HG03039 (cell line): ENCODE results near the gene OR52E8.

Experiments
- ATAC-seq: cut with Tn5 transposase; IDR thresholded peaks from one replicate; pipeline ENCODE4 v1.9.1; 2021; ENCODE audit warnings: mild to moderate bottlenecking, moderate library complexity; ENCODE audit not compliant: unreplicated experiment

The OR52E8 gene

DNA sequence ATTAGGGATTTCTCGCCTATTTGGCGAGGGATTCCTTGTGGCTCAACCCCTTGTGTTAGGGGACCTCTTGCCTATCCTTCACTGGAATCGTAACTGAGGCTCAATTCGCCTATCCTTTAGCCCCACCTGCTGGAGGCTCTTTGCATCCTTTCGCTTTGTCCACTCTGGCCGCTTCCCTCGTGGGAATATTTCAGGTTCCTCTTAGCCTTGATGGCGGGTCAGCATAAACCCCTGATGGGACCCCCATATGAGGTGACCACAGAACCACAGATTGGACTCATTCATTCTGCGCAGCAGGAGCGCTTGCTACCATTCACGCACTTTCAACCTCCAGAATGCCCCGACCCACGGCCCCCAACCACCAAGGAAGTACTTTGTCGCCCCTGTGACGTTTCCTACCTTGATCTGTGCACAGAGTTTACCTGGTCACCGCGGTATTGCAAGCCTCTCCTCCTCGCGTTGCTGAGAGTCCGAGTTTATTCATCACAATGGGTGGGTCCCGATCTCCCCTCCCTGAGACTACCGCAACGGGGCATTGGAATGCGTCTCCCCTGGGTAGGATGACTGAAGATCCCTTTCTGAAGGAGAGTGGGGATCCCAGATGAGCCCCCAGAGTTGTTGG, 48.9 kb downstream of the OR52E8 start, which contains the start of gene OR52N2:
TSS of gene OR52N2 (plus strand) at position 425 of the 622 bp plus-strand sequence. CDS start 11,412 bp downstream, outside the sequence.
- peak; percentile 93 for ATAC-seq

DNA sequence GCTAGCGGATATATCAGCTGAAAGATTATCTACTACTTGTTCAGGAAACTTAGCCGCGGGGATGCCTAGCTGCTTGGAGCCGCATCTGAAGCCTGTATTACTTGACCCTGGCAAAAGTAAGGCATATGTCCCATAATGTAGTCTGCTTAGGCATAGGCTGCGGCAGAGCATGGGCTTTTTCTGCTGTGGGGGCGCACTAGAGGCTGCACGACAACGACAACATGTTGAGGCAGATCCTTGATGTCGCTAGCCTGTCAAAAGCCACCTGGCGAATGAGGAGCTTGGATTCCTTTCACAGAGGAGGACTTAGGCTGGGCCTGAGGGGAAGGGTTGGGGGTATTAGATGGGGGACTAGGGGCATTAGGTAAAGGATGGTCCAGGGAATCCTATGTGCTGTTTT, 49.9 kb downstream of the OR52E8 start:
- ATAC-seq, result no peak
